GM19328 (cell line): ENCODE results near the gene SPINK8.
"Not testable (repeated sequence)": the region's sequence is repeated elsewhere in the genome, so short reads cannot be mapped to it uniquely, and the experiment has no call there.

Experiments
- ATAC-seq: cut with Tn5 transposase; IDR thresholded peaks from one replicate; pipeline ENCODE4 v1.9.1; 2021; ENCODE audit warnings: mild to moderate bottlenecking, moderate library complexity; ENCODE audit not compliant: unreplicated experiment

Gene SPINK8

DNA sequence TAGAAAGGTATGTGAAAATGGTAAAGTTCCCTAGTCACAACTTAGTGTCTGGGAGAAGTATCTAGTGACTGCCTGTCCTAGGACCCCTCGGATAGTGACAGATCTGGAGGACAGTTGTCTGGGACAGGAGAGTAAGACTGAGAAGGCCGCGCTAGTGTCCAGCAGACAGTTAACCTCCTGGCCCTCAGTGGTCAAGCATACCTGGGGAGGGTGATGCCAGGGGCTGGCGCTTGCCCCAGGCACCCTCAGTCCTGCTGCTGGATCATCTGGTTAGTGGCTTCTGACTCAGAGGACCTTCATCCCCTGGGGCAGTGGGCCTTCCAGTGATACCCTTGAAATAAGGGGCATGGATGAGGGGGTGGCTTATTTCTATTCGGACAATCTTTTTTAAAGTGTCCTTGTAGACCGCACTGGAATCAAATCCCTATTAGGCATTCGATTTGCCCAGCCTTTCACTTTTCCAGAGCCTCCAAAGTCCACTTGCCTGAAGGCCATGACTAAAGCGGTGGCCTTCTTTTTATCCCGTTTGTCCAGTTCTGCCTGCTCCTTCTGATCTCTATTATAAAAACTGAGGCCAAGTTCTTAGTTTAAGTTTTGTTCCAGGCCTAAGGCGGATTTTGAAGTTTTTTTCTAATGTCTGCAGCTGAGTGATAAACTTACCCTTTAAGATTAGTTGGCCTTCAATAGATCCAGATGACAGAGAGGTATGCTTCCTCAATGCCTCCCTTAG, 1.6 kb downstream of the SPINK8 start:
- ATAC-seq = not testable (repeated sequence)

DNA sequence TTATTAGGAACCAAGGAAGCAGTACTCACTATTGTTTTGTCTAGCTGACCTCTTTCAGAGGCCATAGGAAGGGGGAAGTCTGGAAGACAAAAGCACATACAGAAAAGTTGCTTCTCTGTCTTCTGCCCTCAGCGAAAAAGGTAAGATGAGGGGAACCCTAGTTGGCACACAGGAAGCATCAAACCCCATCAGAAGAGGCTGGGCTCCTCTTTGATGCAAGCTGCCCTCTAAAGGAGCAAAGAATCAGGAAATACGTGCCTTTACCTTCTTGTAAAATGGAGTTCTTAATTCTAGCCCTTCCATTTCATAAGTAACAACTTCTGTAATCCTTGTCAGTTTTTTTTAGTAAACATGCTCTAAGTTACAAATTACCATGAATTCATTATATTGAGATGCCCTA, 12.5 kb downstream of the SPINK8 start:
- no peak for ATAC-seq

DNA sequence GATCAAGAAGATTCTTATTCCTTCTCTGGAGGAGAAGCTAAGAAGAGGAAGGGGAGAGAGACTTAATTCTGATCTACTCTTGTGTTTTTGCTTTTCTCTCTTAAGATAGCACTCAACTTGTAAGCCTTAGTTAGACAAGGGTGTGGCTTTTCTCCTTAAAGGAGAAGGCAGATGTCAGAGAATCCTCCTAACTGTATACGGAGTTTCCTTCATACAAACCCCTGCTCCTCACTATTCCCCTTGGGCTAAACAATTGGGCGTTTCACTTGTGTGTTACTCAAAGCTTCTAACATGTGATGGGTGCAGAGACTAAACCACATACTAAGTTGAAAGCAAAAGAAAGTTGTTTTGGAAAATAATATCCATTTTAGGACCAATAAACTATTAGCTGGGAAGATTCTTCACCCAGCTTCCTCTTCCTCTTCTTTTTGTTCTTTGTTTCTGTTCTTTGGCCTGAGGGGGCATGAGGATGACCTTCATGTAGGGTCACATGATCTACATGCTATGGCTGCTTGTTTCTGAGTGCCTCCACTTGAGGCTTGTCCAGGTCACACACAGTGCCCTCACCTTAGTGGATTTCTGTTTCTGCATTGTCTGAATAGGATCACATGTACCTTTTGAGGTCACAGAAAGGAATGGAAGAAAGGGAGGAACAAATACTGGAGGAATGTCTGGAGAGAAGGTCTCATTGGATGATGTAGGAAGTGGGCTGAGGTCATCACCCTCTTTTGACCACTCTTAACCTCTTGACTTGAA, 14.6 kb downstream of the SPINK8 start:
- no peak for ATAC-seq

DNA sequence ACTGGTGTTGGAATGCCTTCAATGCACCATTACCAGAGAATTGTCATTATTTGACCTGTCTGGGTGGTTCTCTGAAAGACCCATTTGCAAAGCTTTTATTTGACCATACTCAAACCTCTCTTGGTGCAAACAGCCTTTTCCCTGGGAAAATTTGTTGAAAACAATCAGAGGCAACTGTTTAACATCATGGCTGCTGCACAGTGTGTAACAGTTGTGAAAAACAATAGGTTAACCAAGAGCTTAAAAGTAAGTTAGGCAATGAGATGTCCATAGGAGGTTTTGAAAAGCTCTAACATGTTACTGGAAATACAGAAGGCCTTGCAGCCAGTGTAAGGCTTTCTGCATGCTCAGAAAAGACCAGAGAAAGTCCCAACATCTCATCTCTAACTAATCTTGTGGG, 18.9 kb downstream of the SPINK8 start:
- ATAC-seq = no peak

DNA sequence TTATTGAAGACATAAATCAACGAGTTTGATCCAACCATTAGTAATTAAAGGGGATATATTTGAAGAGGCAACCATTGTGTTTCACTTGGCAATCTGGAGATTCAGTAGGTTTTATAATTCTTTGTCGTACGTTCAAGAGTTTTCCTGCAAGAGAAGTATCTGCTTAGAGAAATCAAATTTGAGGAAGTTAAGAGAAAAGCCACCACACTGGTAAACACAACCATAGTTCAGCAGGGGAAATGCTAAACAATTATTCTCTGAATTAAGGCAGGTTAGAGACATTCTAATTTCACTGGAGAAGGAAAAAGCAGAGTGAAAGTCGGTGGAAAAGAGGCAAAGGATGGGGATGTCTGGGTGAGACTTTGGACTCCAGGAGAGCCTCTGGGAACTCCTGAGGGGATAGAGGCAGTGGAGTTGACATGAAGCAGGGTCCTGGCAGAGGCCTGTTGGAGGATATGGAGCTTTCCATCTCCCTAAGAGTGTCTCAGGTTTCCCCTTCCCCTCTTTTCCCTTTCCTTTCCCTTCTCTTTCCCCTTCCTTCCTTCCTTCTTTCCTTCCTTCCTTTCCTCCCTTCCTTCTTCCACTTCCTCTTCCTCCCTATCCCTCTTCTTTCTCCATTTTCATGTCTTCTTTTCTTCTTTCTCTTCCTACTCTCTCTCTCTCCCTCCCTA, 26.5 kb downstream of the SPINK8 start:
- no peak for ATAC-seq

DNA sequence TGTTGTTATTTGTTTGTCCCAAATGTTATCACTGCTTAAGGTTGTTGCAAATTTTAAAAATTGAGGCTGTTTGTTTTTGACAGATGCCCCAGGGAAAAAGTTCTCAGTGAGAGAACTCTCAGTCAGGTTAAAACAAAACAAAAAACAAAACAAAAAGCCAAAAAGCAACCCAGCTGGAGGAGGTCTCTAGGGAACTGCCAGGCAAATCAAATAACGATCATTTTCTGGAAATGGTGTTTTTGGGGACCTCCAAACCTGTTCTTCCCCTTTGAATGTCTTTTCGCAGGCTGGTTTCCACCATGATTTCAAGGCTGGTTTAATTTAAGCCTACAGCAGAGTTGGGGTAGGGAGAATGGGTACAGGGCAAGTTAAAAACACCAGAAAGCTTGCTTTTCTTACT, 27.2 kb downstream of the SPINK8 start:
- ATAC-seq = no peak

DNA sequence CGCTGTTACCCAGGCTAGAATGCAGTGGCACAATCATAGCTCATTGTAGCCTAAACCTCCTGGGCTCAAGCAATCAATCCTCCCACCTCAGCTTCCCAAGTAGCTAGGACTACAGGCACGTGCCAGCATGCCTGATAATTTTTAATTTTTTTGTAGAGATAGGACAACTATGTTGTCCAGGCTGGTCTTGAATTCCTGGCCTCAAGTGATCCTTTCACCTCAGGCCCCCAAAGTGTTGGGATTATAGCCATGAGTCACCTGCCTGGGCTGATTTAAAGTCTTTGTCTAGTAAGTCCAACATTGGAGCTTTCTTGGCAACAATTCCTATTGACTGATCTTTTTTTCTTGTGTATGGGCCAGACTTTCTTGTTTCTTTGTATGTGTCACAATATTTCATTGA, 28.1 kb downstream of the SPINK8 start:
- ATAC-seq = no peak

DNA sequence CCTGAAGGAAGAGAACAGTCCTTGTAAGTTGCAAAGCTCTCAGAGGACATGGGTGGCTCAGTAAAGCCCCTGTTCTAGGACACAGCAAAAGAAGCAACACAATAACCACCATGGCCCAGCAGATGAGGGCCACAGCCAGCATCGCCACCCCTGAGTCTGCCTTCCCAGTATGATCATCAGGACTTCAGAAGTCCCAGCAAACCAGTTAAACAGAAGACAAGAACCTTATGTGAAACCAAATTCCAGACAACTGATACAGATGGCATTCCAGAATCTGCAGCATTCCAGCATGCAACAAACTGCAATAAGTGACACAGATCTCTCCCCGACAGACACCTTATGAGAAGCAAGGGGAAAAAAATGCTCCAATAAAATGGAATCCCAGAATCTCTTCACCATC, 30.4 kb downstream of the SPINK8 start:
- no peak for ATAC-seq

DNA sequence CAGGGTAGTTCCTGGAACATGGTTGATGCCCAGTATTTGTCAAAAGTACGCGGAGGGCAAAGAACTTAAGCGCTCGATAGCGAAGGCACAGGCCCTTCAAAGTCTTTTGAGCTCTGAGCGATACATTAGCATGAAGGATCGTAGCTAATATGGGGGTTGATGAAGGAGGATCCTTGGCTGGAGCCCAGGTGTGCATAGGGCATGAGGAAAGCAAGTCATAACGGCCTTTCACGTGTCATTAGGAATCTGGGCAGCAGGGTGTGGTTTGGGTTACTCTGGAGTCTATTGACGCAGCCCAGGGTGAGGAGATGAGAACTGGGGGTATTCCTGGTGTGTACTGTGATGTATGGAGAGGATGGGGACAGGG, 31.7 kb downstream of the SPINK8 start:
- ATAC-seq = no peak

DNA sequence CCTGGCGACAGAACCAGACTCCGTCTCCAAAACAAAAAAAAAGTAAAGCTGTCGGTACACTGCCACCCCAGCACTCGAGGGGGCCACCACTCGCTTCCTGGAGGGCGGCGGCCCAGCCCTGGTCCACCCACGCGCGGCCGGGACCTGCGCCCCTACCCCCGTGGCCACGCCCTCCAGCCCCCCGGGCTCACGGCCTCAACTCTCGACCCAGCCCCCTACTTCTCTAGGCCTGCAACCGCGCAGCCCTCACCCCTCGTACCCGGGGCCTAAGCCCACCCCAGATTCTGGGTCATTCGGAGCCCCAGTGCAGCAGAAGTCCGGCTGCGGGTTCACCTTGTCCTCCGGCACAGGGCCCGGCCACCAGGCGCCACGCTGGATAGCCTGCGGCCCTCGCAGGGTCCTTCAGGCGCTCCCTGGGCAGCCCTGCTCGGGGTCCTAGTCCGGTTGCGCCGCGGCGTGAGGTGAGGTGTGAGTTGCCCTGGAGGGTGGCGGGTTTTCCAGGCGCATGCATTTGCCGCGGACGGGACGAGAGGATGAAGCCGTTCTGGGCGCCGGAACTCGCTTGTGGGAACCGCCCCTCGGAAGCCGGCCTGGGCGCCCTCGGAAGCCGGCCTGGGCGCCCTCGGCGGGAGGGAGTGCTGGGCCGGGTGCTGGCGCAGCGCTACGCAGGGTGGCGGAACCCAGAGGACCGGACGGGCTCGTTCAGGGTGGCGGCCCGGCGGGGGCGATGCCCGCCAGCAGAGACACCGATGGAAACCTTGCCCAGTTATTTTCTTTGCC, 32.3 kb downstream of the SPINK8 start, which contains the start of gene NME6:
TSS of gene NME6 (minus strand) at position 348 of the 780 bp plus-strand sequence.
- peak; percentile 71 for ATAC-seq

DNA sequence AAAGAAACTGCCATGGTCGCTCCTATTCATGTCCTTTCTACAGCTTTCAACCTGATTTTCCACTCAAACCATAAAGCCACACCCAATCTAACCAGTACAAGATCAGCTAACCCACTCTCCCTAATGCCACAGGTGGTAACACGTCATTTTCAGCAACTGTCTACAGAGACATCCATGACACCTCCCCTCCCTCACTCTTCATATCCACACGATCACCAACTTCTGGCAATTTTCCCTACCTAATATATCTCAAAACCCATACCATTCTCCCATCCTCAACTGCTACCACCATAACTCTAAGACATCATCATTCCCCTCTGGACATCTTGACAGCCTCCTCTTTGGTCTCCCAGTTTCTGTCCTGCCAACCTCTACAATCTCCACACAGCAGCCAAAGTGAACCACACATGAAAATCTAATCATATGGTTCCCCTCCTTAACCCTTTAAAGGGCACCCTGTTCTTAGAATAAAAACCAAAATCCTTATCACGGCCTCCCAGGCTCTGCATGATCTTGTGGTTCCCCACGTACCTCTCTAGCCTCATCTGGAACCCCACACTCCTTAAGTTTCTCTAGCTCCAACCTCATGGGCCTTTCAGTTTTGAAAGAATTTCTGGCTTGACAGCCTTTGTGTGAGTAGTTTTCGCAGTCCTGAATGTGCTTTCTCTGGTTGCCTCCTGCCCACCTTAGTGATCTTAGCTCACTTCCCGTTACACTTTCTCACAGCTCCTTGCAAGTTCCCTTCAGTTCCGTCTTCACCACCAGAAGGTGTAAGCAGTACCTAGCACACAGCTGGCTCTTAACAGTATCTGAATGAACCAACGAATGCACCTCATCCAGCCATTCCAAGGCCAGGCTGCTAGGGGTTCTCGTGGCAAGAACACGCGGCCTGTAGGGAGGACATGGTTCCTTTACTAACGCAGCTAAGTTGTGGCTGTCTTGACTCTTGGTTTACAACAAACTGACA, 33.4 kb downstream of the SPINK8 start:
- ATAC-seq = no peak

DNA sequence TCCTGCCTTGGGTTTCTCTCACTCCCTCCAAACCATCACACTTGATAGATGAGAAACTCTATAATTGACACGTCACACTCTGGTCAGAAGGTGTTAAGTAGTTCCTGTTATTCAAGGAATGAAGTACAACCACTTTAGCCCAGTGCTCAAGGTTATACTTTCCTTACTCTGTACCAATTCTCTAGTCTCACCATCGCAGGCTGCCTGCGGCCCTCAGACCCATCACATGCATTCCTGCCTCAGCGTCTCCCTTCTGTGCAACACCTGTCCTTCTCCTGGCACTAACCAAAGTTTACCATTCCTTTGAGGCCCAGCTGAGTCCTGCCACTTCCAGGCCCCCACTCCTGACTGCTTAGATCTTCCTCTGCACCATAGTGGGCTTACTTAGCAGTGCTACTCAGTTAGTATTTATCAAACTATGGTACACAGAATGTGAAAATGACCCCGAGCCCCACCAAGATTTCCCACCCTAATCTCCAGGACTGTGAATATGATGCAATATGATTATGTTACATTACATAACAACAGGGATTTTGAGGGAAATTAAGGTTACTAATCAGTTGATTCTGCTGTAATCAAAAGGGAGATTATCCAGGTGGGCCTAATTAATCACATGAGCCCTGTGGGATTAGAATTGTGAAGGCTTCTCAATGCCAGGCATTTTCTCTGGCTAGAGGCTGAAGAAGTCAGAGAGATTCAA, 36.2 kb downstream of the SPINK8 start:
- no peak for ATAC-seq

DNA sequence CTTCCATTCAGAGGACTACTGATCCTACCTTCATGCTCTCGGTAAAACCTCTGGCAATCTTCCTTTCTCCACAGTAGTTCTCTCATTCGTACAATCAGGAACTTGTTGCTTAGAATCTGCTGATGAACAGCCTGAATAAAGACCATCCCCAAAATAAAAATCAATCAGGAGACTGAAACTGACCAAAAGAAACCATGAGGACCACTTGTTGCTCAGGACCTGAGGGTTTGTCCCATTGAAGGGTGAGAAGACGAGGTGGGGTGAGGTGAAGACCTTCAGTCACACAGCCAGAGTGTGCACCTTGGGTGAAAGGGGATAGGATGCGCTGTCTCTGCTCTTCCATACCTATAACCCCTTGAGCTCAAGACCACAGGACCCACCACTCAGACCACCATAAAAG, 36.8 kb downstream of the SPINK8 start:
- no peak for ATAC-seq

DNA sequence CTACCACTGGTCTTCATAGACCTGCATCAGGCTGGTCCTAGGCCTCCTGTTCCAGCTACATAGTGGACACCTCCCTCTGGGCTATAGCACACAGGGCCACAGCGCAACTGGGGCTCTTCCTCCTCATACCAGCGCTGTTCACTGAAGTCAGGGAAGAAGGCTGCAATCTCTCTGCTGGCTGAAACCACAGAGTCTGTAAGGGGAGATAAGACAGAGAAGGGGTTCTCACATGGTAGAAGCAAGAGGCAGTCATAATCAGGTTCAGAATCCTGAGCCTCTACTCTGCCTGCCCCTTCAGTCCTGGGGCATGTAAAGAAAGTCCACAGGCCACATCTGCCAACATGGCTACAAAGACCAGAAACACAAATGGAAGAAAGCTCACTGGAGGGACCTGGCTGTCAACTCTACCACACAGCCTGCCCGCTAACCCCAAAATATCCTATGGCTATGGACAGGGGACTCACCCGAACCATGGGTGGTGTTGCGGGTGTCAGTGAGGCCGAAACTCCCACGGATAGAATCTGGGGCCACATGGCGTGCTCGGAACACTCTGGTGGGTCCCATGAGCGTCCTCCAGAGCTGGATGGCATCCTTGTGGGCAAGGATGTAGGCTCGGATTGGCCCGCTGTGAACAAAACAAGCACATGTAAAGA, 38.7 kb downstream of the SPINK8 start:
- ATAC-seq = no peak

DNA sequence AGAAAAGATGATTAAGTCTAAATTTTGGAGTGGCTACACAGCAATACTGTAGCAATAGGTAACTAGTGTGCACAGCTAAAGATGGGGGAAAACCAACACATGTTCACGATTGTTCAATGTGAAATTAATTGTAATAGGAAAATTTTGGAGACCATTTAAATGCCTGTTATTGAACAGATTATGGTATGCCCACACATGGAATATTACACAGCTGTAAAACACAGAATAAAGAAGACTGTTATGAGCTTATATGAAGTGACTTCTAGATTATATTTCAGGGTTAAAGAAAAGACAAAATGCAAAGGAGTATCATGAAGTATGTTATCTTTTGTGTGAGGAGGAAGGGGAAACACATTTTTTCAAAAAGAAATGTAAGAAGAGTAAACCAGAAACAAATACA, 43.8 kb downstream of the SPINK8 start:
- ATAC-seq = no peak

DNA sequence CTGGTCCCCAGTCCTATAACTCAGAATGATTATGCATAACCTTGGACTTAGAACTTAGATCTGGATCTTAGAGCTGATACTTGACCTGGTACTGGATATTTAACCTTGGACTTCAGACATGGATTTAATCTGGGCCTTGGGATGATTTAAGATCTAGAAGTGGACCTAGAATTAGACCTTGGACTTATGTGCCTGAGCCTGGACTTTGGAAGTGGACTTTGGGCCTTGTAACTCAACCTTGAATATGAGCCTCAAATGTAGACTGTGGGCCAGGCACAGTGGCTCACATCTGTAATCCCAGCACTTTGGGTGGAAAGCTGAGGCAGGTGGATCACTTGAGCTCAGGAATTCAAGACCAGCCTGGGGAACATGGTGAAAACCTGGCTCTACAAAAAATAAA, 46.4 kb downstream of the SPINK8 start:
- ATAC-seq = no peak

DNA sequence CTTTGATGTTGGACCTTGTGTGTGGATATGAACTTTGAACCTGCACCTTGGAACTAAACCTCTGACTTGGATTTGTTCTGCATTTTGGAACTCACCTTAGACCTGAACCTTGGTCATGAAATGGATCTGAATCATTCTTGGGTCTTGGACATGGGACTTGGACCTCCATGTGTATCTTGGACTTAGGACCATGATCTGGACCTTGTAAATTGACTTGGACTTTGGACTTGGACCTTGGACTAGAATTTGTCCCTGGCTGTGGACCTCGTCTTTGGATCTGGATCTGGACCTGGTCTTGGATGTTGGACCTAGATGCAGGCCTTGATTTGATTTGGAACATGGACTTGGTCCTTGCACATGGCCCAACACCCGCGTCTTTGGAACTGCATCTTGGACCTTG, 47.2 kb downstream of the SPINK8 start:
- no peak for ATAC-seq

DNA sequence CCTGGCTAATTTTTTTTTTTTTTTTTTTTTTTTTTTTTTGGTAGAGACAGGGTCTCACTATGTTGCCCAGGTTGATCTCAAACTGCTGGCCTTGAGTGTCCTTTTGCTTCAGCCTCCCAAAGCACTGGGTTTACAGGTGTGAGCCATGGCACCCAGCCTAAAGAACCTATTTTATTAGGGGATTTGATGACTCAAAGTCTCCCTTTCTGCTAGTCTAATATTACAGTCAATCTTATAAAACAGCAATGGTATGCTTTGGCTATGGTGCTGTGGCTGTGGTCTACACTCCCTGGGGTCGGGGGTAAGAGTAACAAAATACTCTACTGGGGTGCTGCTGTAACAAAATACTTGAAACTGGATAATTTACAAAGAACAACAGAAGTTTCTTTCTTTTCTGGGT, 47.8 kb downstream of the SPINK8 start:
- no peak for ATAC-seq

DNA sequence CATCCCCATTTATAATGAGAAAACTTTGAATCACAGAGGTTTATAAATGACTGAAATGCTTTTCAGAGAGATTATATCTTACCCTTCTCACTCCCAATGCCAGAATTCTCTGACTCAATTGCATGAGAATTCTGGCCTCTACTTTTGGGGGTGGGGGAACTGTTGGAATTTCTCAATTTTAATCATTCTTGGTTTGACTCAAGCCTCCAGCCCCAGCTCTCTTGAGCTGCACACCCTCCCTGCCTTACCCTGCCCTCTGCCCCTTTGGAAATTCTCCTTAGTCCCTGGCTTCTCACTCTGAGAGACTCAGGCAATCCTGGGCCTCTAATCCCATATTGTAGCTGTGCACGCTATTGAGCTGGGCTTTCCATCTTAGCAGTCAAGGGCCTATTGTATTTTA, 48.3 kb downstream of the SPINK8 start:
- no peak for ATAC-seq
